Measurements from ENCODE around the gene IVNS1ABP.
"Not testable (repeated sequence)": the region's sequence is repeated elsewhere in the genome, so short reads cannot be mapped to it uniquely, and the experiment has no call there.

GRCh38 chr1:185252404-185252803 is 64.6 kb downstream of the IVNS1ABP start:
- not testable (repeated sequence) for TF ChIP-seq CTCF (IDR thresholded peaks at IDR 0.05; ENCODE audit: poor library complexity); EZH2 (IDR thresholded peaks at IDR 0.05; ENCODE audit: borderline replicate concordance); EZH2phosphoT487 (IDR thresholded peaks at IDR 0.05; ENCODE audit: low read depth, severe bottlenecking, unreplicated experiment)

Data from hepatocyte (in vitro differentiated cells).